HG03469 (cell line): Measurements from ENCODE around the gene AMACR.
"Not testable (repeated sequence)": the region's sequence is repeated elsewhere in the genome, so short reads cannot be mapped to it uniquely, and the experiment has no call there.

ENCODE experiments used
- ATAC-seq: cut with Tn5 transposase; IDR thresholded peaks from one replicate; pipeline ENCODE4 v1.9.1; 2021; ENCODE audit warnings: mild to moderate bottlenecking, moderate library complexity, moderate number of reproducible peaks; ENCODE audit not compliant: unreplicated experiment

AMACR gene

DNA sequence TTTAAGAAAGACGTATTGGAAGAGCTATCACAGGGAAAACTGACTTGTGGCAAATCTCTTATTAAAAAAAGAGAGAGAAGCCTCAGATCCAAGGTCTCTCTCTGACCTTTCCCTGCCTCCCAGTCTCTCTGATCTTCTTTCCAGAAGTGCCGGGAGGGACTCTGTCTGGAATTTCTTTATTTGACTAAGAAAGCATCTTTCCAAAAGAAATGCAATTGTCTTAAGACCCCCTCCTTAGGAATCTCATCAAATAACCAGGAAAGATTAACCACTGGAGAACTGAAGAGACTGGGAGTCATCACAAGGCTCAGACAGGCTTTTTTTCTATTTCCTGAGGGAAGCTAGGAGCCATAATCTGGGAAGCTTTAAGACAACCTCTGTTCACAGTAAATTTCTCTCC, 30.5 kb upstream of the AMACR start:
- no peak for ATAC-seq

DNA sequence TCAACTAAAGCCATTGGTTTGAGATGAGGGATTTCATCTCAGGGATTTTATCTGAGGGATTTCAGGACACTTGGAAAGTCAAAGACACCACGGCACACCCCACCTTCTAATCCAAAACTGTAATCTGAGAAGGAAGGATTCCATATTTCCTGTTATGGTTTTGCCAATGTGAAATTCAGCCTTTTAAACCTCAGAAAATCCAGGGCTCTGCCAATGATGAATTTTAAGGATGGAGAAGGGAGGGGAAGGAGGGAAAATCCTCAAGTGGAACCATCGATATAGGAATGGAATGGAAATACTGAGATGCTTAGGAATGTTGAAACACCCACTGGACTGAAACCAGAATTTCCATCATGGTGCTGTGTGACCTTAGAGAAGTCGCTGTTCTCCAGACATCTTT, 29.9 kb upstream of the AMACR start:
- ATAC-seq = no peak

DNA sequence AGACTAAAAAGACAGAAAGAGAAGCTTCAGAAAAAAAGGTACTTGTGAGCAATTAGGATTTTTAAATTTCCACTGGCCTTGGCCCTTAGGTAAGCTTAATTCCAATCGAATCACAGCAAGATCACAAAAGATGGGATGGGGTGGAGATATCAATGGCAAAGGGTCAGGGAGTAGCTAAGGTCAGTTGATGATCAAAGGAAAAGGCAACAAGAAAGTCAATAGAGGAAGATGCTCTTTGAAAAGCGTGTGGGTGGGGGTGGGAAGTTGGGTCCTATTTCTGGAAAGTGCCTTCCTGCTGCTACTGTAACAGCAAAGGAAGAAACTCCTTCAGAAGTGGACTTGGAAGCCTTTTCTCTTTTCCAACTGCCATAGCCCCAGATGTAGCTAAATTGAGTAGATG, 27.9 kb upstream of the AMACR start:
- no peak for ATAC-seq

DNA sequence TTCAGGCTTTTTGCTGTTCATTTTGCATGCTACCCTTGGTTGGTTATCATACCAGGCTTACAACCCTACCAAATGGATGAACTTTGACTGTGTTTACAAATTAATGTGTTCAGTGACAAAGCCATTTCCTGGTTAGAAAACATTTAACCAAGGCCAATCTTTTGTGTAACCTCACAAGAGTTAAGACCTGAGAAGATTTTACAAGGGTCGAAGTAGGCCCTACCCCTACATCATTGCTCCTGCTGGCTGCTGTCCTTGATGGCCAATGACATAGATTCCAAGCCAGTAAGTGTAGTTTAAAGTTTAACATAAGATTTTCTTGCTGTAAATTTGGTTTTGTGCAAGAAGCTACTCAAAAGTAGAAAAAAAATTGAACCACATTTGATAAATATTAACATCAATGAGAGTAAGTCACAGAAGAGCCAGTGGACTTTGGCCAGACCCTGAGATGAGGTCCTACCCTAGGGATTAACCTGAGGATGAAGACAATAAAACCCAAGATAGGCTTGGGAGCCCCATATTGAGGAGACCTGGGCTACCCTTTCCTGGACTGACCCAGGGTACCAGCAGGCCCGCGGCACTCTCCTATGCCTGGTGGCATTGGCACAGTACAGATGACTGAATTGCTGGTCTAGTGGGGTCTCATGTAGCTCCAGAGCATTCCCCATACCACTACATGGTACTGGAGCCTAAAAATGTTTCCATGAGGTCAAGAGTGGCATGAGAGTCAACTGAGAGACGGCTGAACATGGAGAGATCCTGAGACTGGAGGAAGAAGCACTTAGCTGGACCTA, 26.9 kb upstream of the AMACR start:
- ATAC-seq = no peak

DNA sequence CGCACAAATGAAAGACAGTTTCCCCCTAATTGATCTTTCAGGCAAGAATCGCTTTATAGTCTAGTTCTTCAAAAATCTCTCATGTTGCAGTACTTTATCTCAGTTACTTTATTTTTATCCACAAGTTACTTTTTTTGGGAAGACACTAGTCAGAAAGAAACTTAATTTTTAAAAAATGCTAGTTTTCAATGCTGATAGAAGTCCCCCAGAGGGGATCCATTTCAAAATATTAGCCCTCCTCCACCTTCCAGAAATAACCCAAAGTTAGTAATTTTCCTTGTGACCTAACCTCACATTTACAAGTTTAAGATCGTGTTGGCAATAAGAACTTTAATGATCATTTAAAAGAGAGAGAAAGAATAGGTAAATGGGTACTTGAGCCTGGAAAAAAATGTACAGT, 24.1 kb upstream of the AMACR start:
- ATAC-seq = no peak

DNA sequence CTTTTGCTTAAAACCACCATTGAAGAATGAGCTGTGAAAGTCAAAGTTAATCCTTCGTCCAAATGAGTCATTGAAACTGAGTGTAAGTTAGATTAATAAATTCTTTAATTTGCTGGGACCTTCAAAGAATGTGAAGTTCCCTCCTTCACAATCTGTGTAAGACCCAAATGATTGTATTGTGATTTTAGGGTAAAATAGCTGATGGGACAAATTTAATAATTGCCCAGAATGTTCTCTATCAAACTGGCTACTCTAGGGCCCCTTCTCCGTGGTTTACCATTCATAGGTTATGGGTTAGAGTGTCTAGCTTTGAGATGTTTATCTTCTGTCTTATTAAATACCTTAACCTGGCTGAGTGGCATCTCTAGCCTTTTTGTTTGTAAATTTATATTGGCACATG, 23.3 kb upstream of the AMACR start:
- ATAC-seq = no peak

DNA sequence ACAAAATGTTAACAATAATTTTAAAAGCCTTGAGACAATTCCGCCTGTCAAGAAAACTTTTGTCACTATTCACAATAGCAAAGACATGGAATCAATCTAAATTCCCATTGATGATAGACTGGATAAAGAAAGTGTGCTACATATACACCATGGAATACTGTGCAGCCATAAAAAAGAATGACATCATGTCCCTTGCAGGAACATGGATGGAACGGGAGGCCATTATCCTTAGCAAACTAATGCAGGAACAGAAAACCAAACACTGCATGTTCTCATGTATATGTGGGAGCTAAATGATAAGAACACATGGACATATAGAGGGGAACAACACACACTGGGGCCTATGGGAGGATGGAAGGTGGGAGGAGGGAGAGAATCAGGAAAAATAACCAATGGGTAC, 22.7 kb upstream of the AMACR start:
- ATAC-seq = not testable (repeated sequence)

DNA sequence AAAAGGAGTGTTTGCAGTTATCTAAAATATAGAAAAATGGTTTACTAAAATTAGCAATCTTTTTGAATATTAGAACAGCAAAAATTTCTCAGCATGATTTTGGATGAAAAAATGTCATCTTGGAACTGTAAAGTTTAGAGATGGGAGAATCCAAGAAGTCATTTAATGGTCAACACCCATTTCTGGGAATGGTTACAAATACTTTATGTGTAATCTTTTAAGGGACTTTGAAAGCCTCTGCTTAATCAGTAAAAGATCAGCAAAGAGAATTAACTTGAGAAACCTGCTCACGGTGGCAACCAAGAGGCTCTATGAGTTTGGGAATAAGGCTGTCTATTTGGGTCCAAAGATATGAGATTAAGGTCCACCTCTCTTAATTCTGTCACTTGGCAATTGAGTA, 22.2 kb upstream of the AMACR start:
- no peak for ATAC-seq

DNA sequence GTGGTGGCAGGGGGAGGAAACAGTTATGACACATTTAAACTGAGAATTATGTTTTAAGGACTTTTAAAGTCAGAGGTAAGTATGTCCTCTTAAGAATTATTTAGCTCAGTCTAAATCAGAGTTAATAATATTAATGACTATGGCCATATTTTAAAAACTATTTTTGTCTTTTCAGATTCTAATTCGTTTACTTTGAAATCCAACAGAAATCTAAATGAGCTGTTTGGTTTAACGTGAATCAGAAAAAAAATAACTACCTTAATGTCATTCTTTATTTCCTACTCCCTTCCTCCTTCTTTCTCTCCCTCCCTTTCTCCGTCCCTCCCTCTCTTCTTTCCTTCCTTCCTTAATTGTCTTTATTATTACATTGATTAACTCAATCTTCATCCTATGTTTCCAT, 20.5 kb upstream of the AMACR start:
- no peak for ATAC-seq

DNA sequence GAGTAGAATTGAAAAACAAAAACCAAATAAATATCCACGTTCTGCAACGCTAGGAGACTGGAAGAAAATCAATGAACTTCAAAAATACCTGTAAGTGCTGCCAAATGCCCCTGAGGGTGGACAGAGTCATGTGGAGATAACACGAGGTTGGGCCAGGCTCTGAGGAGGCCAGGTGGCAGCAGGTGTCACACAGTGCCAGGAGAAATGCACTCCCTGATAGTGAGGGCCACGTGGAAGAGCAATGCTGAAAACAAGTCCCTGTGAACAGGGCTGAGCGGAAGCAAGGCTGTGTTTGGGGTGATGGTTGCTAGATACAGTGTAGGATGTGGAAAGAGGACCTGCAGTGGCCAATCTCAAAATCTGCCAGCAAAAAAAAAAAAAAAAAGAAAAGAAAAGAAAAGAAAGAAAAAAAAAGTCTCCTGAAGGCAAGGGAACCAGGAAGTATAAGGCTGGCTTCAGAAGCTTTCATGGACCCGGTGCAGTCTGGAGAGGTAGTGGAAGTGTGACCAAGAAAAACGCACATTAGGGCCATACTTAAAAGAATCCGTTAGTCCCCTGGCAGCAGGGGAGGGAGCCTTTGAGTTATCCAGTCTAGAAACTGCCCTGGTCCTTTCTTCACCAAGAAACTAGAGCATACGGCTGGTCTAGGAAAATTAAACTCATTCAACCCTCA, 18.4 kb upstream of the AMACR start:
- ATAC-seq = no peak

DNA sequence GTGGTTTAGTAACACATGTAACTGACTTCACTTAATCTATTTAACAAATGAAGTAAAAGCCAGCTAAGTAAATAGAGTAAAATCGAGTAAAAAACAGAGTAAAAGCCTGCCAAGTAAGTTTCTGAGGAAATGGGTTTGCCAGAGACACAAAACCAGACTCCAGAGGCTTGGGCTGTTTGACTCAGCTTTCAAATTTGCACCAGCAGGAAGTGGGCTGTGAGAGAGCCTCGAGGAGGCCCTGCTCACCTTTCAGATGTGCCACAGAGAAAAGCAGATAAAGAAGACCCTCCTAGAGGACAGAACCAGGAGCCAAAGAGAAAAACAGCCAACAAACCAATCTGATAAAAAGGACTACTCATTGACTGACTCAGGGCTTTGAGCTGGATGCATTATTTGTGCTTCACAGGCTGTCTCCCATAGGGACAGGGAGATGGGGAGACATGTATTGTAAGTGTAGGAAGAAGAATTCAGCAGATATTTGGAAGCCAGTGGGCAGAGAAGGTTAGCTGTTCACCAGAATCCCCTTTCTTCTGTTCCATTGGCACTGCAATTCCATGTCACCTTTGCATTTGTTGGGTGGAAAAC, 14.4 kb upstream of the AMACR start:
- peak; percentile 73 for ATAC-seq

DNA sequence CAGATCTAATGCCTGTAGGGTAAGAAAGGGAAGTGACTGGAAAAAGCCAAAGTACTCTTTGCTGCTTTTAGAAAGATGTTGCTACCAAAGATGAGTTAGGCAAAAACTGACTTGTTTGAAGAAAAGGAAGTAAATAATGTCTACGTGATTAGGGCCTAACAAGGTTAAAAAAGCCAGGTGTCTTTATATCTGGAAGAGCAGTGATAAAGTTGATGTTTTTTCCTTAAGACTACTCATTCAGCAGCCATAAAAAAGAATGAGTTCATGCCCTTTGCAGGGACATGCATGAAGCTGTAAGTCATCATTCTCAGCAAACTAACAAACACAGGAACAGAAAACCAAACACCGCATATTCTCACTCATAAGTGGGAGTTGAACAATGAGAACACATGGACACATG, 13.5 kb upstream of the AMACR start:
- ATAC-seq = no peak

DNA sequence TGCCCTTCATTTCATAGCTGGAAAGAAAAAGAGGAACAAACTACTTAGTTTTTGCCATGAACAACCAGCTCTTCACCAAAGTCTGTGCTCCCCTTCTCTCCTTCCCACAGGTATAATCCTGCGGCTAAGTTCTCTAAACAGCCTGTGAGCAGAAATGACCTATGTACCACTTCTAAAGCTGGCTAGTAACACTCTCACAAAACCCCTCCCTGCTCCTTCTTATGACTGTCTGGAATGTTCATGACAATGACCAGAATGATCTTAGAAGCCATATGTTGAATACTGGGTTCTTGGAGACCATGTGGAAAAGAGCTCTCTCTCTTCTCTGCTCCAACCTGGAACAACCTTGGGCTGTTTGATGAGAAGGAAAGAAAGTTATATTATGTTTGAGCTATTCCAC, 12.9 kb upstream of the AMACR start:
- ATAC-seq = no peak

DNA sequence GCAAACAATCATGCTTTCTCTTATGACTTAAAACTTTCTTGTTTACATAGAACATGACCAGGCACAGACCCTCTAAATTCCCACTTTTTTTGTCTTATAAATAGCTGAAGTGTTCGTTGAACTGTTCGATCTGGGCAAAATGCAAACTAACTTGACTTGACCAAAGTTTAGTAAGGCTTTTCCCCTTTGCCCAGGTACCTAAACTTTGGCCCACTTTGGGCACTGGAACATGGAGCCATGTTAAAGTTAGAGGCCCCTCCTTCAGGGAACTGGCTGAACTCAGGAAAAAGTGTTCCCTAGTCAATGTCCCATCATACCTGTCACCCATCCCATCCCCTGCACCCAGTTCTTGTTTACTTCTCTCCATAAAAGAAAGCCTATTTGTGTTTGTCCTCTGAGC, 9.4 kb upstream of the AMACR start:
- no peak for ATAC-seq

DNA sequence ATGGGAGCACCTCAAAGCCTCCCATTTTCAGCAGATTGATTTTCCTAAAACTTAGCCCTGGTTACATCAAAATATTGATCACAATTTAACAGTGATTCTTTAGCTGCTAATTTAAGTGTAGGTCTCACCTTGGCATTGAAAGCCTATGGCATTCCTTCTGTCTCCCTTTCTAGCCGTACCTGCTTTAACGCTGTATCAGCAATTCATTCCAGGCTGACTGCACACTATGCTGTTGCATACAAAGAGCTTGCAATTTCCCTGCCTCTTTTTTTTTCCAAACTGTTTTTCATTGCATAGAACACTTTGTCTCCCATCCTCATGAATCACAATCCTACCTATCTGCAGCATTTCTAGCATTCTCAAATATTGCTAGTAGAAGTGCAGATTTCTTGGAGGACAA, 8.9 kb upstream of the AMACR start:
- no peak for ATAC-seq

DNA sequence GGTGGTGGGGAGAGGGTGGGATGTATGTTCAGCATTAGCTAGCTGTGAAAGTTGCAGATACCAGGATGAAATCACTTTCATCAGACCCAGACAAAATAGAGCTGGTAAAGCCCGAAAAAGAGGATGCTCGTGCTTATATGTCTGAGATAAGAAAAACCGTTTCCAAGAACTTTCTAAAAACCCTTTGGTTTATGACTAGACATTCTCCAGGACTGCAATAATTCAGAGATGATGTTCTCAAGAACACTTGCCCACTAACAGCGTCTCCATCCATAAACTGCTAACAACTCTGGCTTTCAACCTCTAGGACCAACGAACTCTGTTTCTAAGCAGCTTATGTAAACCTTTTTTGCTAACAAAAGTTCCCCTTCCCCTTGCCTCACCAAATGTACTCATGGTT, 8.4 kb upstream of the AMACR start:
- ATAC-seq = no peak

DNA sequence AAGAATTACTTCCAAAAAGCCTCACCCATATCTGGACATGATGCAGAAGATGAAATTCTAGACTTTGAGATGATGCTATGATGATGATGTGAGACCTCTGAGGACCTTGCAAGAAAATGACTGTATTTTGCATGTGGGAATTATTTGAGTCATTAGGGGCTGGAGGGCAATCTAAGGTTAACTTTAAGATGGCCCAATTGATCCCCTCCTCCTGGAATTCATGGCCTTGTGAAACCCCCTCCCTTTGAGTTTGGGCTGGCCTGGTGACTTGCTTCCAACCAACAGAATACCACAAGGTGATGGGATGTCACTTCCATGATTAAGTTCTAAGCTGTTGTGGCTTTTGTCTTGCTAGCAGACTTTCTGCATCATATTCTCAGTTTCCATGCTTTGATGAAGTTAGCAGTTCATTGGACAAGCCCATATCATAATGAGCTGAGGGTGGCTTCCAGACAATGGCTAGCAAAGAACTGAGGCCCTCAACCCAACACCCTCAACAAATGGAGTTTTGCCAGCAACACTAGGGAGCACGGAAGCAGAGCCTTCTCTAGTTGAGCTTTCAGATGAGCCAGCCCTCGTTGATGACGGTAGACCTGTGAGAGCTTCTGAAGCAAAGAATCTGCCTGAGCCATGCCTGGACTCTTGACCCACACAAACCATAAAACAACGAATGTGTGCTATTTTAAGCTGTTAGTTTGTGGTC, 7.4 kb upstream of the AMACR start:
- ATAC-seq = no peak

DNA sequence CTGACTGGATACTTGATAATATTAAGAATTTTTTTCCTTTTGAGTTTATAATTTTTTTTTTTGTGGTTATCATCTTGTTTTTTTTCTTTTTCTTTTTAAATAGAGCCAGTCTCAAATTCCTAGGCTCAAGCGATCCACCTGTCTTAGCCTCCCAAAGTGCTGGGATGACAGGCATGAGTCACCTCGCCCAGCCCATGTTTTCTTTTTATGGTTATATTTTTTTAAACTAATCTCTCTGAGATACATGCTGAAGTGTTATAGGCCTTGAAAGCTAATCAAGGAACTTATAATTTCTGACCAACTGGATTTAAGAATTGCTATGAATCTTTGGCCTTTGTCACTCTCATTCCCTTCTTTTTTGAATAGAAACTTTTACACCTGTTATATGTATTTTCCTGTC, 6.8 kb upstream of the AMACR start:
- no peak for ATAC-seq

DNA sequence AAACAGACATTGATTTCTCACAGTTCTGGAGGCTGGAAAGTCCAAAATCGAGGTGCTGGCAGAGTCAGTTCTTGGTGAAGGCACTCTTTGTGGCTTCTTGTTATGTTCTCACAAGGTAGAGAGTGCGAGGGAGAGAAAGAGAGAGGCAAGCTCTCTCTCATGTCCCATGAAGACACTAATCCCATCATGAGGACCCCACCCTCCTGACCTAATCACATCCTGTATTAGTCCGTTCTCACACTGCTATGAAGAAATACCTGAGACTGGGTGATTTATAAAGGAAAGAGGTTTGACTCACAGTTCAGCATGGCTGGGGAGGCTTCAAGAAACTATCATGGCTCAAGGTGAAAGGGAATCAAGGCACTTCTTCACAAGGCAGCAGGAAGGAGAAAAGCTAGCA, 5.7 kb upstream of the AMACR start:
- ATAC-seq = no peak

DNA sequence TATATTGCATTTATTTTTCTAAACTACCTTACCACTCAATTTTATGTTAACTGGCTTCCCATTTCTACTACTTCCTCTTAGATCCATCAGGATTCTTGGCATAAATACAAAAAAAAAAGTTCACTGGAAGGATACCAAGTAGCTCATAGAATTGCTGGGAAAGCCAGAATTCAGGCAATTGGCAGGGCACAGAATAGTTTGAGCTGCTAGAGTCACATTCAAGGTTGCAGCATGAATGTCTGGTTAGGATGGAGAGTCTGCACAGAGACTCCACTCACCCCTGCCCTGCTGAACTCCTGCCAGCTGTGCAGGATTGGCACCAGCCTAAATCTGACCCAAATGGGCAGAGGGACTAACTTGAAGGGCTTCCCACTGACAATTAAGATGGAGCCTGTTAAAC, 4.9 kb upstream of the AMACR start:
- ATAC-seq = no peak

DNA sequence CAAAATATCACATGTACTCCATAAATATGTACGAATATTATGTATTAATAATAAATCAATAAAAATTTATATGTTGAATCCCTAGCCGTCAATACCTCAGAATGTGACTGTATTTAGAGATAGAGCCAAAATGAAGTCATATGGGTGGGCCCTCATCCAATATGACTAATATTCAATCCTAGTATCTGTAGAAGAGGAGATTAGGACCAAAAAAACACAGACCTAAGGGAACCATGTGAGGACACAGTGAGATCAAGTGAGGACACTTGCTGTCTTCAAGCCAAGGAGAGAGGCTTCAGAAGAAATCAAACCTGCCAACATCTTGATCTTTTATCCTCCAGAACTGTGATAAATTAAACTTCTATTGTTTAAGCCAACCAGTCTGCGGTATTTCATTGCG, 3.7 kb upstream of the AMACR start:
- no peak for ATAC-seq

DNA sequence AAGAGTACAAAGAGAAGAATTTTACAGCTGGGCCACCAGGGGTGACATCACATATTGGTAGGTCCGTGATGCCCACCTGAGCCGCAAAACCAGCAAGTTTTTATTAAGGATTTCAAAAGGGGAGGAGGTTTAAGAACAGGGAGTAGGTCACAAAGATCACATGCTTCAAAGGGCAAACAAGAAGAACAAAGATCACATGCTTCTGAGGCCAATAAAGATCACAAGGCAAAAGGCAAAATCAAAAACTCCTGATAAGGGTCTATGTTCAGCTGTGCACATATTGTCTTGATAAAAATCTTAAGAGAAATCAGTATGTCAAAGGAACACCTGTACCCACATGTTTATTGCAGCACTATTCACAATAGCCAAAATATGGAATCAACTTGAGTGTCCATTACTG, 2.3 kb upstream of the AMACR start:
- ATAC-seq = not testable (repeated sequence)
